ENCODE results near the gene DNAH1.

The DNAH1 gene

GRCh38 chr3:52345521-52346109 lies 29.5 kb downstream of the DNAH1 start:
- no peaks in the 10 kb centered on the region for H3K9me3 ChIP-seq
- in situ Hi-C loops (cut with MboI; ENCODE audit: low sequenced_read_pairs), result no loop called here

GRCh38 chr3:52346623-52347530 lies 30.8 kb downstream of the DNAH1 start:
- in situ Hi-C loops (cut with MboI; ENCODE audit: low sequenced_read_pairs), result no loop called here
- DNase-seq (ENCODE audit: low spot score in 2 of 2), result no peak

More at GRCh38 chr3:52345521-52346109, 29.5 kb downstream of the DNAH1 start:
- no peak for DNase-seq (ENCODE audit: low spot score in 2 of 2)
- no peaks in the 10 kb centered on the region for H3K27me3 ChIP-seq (ENCODE audit: low read depth)
- no peak overlapping the region for H3K4me3 ChIP-seq
- H3K36me3 ChIP-seq (replicated peaks), result no peaks in the 10 kb centered on the region
- H3K4me1 ChIP-seq, result no peaks in the 10 kb centered on the region

GRCh38 chr3:52347716-52348635 lies 31.9 kb downstream of the DNAH1 start:
- Histone ChIP-seq H3K4me3 (no peak overlapping the region), H3K27me3 (ENCODE audit: low read depth) (no peaks in the 10 kb centered on the region), H3K4me1 (no peaks in the 10 kb centered on the region), H3K36me3 (replicated peaks) (no peaks in the 10 kb centered on the region), H3K9me3 (no peaks in the 10 kb centered on the region)
- DNase-seq (ENCODE audit: low spot score in 2 of 2), result no peak
- in situ Hi-C loops (cut with MboI; ENCODE audit: low sequenced_read_pairs), result no loop called here

More at GRCh38 chr3:52346623-52347530, 30.8 kb downstream of the DNAH1 start:
- Histone ChIP-seq H3K4me1 (no peaks in the 10 kb centered on the region), H3K9me3 (no peaks in the 10 kb centered on the region), H3K27me3 (ENCODE audit: low read depth) (no peaks in the 10 kb centered on the region), H3K36me3 (replicated peaks) (no peaks in the 10 kb centered on the region), H3K4me3 (no peak overlapping the region)

GRCh38 chr3:52349131-52349530 lies 33.0 kb downstream of the DNAH1 start:
- no peaks in the 10 kb centered on the region for H3K4me1 ChIP-seq
- in situ Hi-C loops (cut with MboI; ENCODE audit: low sequenced_read_pairs), result no loop called here

GRCh38 chr3:52349611-52350395 lies 33.7 kb downstream of the DNAH1 start:
- Histone ChIP-seq H3K27me3 (ENCODE audit: low read depth) (no peaks in the 10 kb centered on the region), H3K9me3 (no peaks in the 10 kb centered on the region), H3K4me1 (no peaks in the 10 kb centered on the region), H3K36me3 (replicated peaks) (no peaks in the 10 kb centered on the region), H3K4me3 (no peak overlapping the region)
- in situ Hi-C loops (cut with MboI; ENCODE audit: low sequenced_read_pairs), result no loop called here
- DNase-seq (ENCODE audit: low spot score in 2 of 2), result no peak

More at GRCh38 chr3:52349131-52349530, 33.0 kb downstream of the DNAH1 start:
- no peaks in the 10 kb centered on the region for H3K27me3 ChIP-seq (ENCODE audit: low read depth)
- DNase-seq (ENCODE audit: low spot score in 2 of 2), result no peak
- H3K36me3 ChIP-seq (replicated peaks), result no peaks in the 10 kb centered on the region
- no peak overlapping the region for H3K4me3 ChIP-seq
- H3K9me3 ChIP-seq, result no peaks in the 10 kb centered on the region

GRCh38 chr3:52350416-52350815 lies 34.3 kb downstream of the DNAH1 start:
- Histone ChIP-seq H3K27me3 (ENCODE audit: low read depth) (no peaks in the 10 kb centered on the region), H3K9me3 (no peaks in the 10 kb centered on the region), H3K4me1 (no peaks in the 10 kb centered on the region), H3K36me3 (replicated peaks) (no peaks in the 10 kb centered on the region), H3K4me3 (no peak overlapping the region)
- no peak for DNase-seq (ENCODE audit: low spot score in 2 of 2)
- in situ Hi-C loops (cut with MboI; ENCODE audit: low sequenced_read_pairs), result no loop called here

GRCh38 chr3:52350981-52351761 lies 35.1 kb downstream of the DNAH1 start:
- no peak for DNase-seq (ENCODE audit: low spot score in 2 of 2)
- Histone ChIP-seq H3K36me3 (replicated peaks) (no peaks in the 10 kb centered on the region), H3K4me1 (no peaks in the 10 kb centered on the region), H3K27me3 (ENCODE audit: low read depth) (no peaks in the 10 kb centered on the region), H3K9me3 (no peaks in the 10 kb centered on the region), H3K4me3 (no peak overlapping the region)
- in situ Hi-C loops (cut with MboI; ENCODE audit: low sequenced_read_pairs), result no loop called here

- Histone ChIP-seq H3K36me3 (replicated peaks) (no peaks in the 10 kb centered on the region), H3K9me3 (no peaks in the 10 kb centered on the region), H3K4me3 (no peak overlapping the region), H3K4me1 (no peaks in the 10 kb centered on the region), H3K27me3 (ENCODE audit: low read depth) (no peaks in the 10 kb centered on the region)
- DNase-seq (ENCODE audit: low spot score in 2 of 2), result no peak
- in situ Hi-C loops (cut with MboI; ENCODE audit: low sequenced_read_pairs), result no loop called here
These were observed 35.7 kb downstream of the DNAH1 start for GRCh38 chr3:52351762-52352368.

GRCh38 chr3:52352566-52352965 lies 36.4 kb downstream of the DNAH1 start:
- DNase-seq (ENCODE audit: low spot score in 2 of 2), result no peak
- H3K4me1 ChIP-seq, result no peaks in the 10 kb centered on the region
- no peak overlapping the region for H3K4me3 ChIP-seq
- no peaks in the 10 kb centered on the region for H3K27me3 ChIP-seq (ENCODE audit: low read depth)
- H3K9me3 ChIP-seq, result no peaks in the 10 kb centered on the region
- in situ Hi-C loops (cut with MboI; ENCODE audit: low sequenced_read_pairs), result no loop called here
- no peaks in the 10 kb centered on the region for H3K36me3 ChIP-seq (replicated peaks)

GRCh38 chr3:52353291-52353855 lies 37.3 kb downstream of the DNAH1 start:
- in situ Hi-C loops (cut with MboI; ENCODE audit: low sequenced_read_pairs), result no loop called here
- Histone ChIP-seq H3K4me1 (no peaks in the 10 kb centered on the region), H3K4me3 (no peak overlapping the region), H3K36me3 (replicated peaks) (no peaks in the 10 kb centered on the region), H3K27me3 (ENCODE audit: low read depth) (no peaks in the 10 kb centered on the region), H3K9me3 (no peaks in the 10 kb centered on the region)
- no peak for DNase-seq (ENCODE audit: low spot score in 2 of 2)

GRCh38 chr3:52354676-52355075 lies 38.6 kb downstream of the DNAH1 start:
- Histone ChIP-seq H3K4me1 (no peaks in the 10 kb centered on the region), H3K36me3 (replicated peaks) (no peaks in the 10 kb centered on the region), H3K4me3 (no peak overlapping the region), H3K27me3 (ENCODE audit: low read depth) (no peaks in the 10 kb centered on the region), H3K9me3 (no peaks in the 10 kb centered on the region)
- in situ Hi-C loops (cut with MboI; ENCODE audit: low sequenced_read_pairs), result no loop called here
- DNase-seq (ENCODE audit: low spot score in 2 of 2), result no peak

- H3K27me3 ChIP-seq (ENCODE audit: low read depth), result no peaks in the 10 kb centered on the region
- no peak overlapping the region for H3K4me3 ChIP-seq
- no peaks in the 10 kb centered on the region for H3K4me1 ChIP-seq
- no peaks in the 10 kb centered on the region for H3K36me3 ChIP-seq (replicated peaks)
- H3K9me3 ChIP-seq, result no peaks in the 10 kb centered on the region
- in situ Hi-C loops (cut with MboI; ENCODE audit: low sequenced_read_pairs), result no loop called here
- DNase-seq (ENCODE audit: low spot score in 2 of 2), result no peak
These were observed 39.4 kb downstream of the DNAH1 start for GRCh38 chr3:52355526-52355925.

Measured in HAP-1 (cell line).